Endometrium (tissue), 2 donors: ENCODE results near the gene LIPG.

Source experiments
- FAIRE-seq: peaks from 2 replicates; lab custom pipeline; 2012; peaks lifted over from hg19 to GRCh38; lab: Jason Lieb, UNC
- donor health status: control.
- donor health status: control.

LIPG gene

DNA sequence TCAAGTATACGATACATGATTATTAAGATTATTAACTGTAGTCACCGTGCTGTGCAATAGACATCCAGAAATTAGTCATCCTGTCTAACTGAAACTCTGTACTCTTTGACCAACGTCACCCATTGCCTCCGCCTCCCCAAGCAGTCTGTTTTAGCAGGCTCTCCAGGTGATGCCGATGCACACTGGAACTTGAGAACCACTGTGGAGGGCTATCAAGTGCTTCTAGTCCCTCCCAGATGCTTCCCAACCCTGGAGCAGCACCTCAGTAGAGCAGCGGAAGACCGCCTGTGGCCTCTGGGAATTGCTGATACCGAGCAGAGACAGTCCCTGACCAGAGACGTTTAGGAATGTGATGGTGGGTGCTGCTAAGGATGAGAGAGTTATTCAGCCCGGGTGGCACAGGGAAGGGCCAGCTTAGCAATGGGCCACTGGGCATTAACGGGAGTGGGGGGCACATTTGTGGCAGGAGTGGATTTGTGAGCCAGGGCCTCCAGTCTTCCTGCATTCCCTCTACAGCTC lies 50.7 kb downstream of the LIPG start:
- FAIRE-seq: no peak

DNA sequence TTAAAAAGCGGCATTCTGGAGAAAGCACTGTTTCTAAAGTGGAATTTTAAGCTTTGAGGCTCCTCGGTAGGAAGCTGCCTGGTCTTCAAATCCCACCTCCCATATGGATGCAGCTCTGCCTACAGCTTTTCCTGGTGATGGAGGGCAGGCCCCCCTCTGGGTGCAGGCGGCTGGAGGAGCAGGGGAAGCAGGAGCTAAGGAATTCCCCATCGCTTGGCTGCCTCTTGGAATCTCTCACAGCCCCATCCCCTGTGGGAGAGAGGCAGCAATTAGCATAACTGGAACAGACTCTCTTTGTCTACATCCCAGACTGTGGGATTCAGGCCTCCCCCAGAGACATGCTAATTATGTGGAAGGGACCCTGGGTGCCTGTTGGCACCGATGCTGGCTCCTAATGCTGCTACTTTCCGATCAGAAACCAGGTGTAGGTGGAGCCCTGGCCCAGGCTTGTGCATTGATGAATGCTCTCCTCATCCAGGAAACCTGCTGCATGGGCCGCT lies 51.3 kb downstream of the LIPG start:
- no peak for FAIRE-seq

DNA sequence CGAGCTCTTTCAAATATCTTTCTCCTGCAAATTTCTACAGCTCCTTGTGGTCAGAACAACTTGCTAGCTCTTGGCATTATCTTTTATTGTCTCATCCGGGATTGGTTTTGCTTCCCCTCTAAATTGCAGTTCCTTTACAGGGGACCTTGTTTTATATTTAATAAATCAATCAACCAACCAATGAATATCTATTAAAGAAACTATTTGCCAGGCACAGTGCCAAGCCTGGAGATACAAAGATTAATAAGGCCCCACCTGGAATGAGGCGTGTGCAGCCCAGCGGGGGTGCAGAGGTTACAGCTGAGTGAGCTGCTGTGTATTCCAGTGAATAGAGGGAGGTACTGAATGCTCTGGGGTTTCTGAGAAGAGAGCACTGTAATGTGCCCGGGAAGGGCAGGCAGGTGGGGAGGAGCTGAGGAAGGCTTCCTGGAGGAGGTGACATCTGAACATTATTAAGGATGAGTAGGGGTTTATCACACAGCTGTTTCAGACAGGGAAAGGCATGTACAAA lies 51.8 kb downstream of the LIPG start:
- no peak for FAIRE-seq

DNA sequence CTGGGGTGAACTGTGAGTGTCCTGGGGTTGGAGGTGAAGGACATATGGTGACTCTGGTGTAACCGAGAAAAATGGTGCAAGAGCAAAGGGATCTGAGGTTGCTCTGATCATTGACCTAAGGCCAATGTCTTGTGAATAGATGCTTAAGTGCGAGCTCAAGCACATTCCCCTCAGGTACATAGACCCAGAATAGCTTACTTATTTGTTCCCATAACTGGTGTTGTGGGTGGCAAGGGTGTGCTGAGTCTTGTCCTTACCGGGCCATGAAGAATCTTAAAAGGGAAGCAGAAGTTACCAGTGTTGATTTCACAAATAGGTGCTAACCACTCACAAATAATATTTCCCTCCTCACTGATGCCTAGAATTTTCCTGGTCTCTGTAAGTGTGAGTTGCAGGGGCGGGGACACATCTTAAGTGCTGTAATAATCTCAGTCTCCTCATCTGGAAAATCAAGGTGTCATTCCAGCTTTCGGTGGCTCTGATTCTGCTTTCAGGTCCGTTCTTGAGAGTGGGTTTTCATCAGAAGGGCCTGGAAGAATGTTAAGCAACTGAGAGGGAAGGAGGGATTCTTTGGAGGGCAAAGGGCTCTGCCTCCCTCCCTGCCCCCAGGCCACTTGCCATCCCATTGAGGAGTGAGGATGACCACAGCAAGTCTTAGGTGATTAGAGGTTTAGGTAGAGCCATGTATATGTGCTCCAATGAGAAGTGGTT lies 54.9 kb downstream of the LIPG start:
- FAIRE-seq: no peak

- no peak for FAIRE-seq
Observed at GRCh38 chr18:49617329-49617695, 55.5 kb downstream of the LIPG start.

- FAIRE-seq: no peak
Observed at GRCh38 chr18:49617865-49618264, 56.0 kb downstream of the LIPG start.

DNA sequence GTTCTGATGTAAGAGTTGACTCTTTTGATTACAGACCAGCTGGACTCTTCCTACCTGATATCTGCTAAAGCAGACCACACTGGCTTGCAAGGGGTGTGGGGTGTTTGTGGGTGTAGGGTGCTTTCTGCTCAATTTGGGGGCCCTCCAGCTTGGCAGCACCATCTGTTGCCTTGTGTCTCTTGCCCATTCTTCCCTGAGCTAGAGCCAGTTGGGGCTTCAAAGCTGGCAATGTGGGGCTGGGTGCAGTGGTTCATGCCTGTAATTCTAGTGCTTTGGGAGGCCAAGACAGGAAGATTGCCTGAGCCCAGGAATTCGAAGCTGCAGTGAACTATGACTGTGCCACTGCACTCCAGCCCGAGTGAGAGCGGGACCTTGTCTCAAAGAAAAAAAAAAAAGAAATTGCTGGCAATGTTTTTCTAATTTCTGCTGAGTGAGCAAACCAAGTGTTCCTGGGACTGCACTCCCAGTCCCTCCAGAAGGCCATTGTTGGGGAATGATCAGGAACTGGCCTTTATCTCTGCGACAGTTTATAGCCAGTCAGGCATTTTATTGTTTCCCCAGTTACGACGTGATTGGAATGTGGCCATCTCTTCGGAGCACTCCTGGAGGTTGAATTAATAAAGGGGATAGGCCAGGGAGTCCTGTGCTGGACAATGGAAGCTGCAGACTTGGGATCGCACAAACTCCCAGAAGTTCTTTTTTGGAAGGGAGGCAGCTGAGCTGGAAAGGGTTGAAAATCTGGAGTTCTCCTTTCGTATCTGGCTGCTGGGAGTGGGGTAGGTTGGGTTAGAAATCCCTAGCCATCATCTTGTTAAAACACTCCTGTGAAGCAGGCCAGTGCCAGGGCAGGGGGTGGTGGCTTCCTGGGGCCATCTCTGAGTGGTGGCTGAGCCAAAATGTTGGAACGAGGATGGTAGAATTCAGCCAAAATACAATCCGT lies 57.2 kb downstream of the LIPG start:
- FAIRE-seq: no peak

- no peak for FAIRE-seq
Observed at GRCh38 chr18:49619801-49620200, 57.9 kb downstream of the LIPG start.

DNA sequence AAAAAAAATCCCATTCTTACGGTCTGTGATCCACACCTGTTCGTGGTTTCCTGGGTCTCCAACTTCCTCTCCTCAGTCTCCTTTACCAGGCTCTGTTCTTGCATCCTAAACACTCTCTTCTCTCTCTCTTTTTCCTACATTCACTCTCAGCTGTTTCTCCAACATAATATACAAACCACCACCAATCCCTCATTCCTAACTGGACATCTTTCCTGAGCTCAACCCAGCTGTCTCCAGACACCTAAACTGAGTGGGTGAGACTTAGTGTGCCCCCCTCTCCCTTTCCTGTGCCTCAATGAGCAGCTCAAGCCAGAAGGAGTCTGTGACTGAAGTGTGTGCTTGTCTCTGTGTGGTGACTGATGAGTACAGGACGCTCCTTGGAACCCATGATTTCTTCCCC lies 59.4 kb downstream of the LIPG start:
- FAIRE-seq: no peak

DNA sequence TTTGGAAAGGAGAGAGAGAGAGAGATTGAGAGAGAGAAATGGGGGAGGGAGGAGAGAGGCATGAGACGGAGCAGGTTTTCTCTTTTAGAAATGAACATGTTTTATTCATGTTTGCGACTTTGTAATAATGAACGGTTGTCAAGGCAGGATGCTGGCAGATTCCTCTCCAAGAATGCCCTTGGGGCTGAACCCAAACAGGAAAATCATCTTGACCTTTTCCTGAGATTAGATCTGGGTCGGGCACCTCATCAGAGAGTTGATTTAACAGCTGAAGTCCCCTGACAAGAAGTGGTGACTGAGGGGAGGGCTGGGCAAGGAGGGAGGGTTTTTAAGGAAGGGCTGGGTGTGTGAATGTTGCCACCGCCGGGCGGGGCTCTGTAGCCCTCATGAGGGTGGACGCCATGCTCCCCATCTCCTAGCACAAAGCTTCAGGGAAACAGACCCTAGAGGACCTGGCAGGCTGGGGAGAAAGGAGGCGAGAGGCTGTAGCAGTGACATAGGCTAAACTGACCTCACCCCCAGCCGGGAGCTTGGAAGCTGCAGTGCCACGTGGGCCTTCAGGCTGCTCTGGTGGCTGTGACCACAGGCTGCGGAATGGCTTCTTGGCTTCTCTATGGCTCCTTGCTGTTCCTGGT lies 60.0 kb downstream of the LIPG start:
- no peak for FAIRE-seq

DNA sequence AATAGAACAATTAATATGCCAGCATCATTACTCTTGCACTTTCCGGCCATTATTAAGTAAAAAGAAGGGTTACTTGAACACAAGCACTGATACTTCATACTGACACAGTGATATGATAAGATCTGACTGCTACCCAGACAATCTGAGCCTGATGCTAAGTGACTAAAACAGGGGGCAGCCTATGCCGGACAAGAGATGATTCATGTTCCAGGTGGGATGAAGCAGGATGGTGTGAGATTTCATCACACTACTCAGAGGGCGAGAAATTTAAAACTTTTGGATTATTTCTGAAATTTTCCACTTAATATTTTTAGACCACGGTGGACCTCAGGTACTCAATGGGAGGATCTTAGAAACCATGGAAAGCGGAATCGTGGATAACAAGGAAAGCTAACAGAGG lies 61.7 kb downstream of the LIPG start:
- FAIRE-seq: no peak

DNA sequence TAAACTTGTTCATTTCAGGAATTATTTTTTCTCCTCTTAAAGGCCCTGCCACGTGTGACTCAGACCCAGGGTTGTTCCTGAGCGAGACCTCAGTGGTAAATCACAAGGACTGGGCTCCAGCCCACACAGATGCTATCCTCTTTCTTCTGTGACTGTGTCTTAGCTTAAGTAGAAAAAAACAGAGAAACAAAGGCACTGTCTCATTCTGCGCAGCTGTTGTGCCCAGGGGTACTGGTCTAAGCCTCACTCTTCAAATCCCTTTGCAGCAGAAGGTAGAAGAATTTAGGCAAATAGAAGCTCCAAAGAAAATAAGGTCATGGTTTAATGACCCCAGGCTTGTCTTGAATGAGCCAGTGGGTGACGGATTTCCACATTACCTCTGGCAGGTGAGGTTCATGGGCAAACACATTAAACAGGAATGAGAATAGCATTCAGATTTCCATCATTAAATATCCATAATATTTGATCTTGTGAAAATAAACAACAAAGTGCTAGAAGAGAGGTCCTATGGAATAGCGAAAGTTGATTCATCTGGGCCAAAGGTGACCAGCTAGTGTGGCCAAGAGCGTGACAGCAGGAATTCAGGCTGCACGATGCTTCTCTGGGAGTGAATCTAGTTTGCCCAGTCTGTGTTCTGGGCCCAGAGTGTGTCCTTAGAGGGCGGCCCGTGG lies 63.3 kb downstream of the LIPG start:
- no peak for FAIRE-seq

- no peak for FAIRE-seq
Observed at GRCh38 chr18:49626842-49627467, 65.1 kb downstream of the LIPG start.

- no peak for FAIRE-seq
Observed at GRCh38 chr18:49628119-49628518, 66.3 kb downstream of the LIPG start.

GRCh38 chr18:49628881-49629795 lies 67.3 kb downstream of the LIPG start:
- no peak for FAIRE-seq

GRCh38 chr18:49630246-49630699 lies 68.4 kb downstream of the LIPG start:
- FAIRE-seq: no peak

DNA sequence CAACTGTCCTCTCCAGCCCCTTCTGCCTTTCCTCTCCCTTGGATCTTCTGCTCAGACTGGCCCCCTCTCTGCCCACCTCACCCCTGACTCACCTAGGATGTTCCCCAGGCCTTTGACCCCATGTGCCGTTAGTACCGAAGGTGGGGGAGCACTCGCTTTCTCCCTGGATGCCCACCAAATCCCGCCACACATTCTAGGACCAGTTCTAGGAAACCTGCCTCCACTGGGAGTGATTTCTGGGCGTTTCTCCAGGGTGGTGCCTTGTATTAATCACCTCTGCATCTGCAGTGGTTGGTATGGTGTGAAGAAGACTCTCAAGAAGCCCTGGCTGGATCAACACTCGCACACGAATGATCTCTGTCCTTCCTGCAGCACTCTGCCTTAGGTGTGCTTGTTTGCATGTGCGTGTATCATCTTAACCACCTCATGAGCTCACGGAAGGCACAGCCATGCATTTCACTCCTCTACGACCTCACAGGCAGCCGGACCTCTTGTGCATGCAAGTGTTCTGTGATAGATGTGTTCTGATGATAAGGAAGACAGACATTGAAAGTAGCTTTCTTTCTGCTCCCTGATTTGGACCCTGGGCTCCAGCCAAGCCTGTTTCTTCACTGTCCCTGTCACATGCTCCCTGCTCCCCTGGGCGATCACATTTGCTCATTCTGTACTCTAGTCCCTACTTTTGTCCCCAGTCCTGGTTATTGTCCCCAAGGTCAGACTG lies 69.4 kb downstream of the LIPG start:
- no peak for FAIRE-seq

DNA sequence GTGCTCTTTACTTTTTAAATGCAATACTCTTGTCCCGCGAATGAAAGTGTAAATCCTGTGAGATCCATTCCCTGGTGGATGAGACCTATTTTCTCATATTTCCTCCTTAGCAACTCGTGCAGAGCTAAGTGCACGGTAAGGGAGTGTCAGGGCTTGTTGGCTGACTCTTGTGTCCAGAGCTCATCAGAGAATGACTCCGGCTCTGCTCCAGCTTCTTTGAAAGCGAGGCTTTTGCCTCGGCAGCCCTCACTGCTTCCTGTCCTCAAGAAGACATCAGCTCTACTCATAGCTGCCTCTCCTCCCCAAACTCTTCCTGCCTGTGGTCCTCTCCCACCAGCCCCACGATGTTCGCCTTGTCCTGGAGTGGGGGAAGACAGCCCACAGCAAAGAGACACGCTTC lies 70.7 kb downstream of the LIPG start:
- FAIRE-seq: no peak

- FAIRE-seq: no peak
Observed at GRCh38 chr18:49638209-49638785, 76.4 kb downstream of the LIPG start.
